ENCODE data around the gene SMYD5. TPM values are rescaled to one million over a fixed set of nuclear protein-coding genes. Genes with fewer than 3 reads are reported as not detected.

Gene SMYD5
- total and polyA plus RNA-seq, 8 donors, result 12.1 to 46.2 (median 34.0) TPM

DNA sequence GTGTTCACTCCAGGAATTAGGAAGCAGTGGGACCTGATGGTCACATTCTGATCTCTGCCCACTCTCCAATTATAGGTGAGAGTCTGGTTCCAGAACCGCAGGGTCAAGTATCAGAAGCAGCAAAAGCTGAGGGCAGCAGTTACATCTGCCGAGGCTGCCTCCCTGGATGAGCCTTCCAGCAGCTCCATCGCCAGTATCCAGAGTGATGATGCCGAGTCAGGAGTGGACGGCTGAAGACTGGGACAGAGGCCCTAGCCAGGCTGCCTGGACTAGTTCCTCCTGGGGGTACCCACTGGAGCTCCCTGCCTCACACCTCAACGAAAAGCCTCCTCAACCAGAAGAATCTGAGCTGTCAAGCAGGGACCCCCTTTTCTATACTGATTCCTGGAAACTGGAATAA lies 3.3 kb upstream of the SMYD5 start:
- Histone ChIP-seq H3K27ac (no peak overlapping the region), H3K9me3 (no peaks in the 10 kb centered on the region), H3K36me3 (no peaks in the 10 kb centered on the region), H3K27me3 (peaks cover 0 to 3% of the 10 kb centered on the region in 2 donors), H3K4me3 (no peak overlapping the region), H3K4me1 (peaks cover 7 to 20% of the 10 kb centered on the region in 2 donors)
- DNase-seq (no peak), ATAC-seq (no peak)
- intact Hi-C loops (cut with DNase I), result no loop called here
- TF ChIP-seq, protein P1, sequence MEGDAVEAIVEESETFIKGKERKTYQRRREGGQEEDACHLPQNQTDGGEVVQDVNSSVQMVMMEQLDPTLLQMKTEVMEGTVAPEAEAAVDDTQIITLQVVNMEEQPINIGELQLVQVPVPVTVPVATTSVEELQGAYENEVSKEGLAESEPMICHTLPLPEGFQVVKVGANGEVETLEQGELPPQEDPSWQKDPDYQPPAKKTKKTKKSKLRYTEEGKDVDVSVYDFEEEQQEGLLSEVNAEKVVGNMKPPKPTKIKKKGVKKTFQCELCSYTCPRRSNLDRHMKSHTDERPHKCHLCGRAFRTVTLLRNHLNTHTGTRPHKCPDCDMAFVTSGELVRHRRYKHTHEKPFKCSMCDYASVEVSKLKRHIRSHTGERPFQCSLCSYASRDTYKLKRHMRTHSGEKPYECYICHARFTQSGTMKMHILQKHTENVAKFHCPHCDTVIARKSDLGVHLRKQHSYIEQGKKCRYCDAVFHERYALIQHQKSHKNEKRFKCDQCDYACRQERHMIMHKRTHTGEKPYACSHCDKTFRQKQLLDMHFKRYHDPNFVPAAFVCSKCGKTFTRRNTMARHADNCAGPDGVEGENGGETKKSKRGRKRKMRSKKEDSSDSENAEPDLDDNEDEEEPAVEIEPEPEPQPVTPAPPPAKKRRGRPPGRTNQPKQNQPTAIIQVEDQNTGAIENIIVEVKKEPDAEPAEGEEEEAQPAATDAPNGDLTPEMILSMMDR (IDR thresholded peaks at IDR 0.05), result no peak

DNA sequence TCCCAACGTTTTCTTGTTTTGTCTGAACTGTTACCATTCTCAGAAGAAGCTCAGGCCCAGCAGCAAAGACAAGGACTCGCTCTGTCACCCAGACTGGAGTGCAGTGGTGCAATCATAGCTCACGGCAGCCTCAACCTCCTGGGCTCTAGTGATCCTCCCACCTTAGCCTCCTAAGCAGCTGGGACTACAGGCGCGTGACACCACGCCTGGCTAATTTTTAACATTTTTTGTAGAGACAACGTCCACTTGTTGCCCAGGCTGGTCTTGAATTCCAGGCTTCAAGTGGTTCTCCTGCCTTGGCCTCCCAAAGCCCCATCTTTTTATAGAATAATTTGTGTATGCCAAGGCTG lies 2.0 kb upstream of the SMYD5 start:
- intact Hi-C loops (cut with DNase I), result no loop called here
- ATAC-seq (no peak), DNase-seq (no peak)
- Histone ChIP-seq H3K9me3 (no peaks in the 10 kb centered on the region), H3K36me3 (no peaks in the 10 kb centered on the region), H3K27ac (no peak overlapping the region), H3K4me1 (peaks cover 7 to 21% of the 10 kb centered on the region in 2 donors), H3K4me3 (no peak overlapping the region), H3K27me3 (no peaks in the 10 kb centered on the region)
- TF ChIP-seq, protein P1 (IDR thresholded peaks at IDR 0.05), result no peak

DNA sequence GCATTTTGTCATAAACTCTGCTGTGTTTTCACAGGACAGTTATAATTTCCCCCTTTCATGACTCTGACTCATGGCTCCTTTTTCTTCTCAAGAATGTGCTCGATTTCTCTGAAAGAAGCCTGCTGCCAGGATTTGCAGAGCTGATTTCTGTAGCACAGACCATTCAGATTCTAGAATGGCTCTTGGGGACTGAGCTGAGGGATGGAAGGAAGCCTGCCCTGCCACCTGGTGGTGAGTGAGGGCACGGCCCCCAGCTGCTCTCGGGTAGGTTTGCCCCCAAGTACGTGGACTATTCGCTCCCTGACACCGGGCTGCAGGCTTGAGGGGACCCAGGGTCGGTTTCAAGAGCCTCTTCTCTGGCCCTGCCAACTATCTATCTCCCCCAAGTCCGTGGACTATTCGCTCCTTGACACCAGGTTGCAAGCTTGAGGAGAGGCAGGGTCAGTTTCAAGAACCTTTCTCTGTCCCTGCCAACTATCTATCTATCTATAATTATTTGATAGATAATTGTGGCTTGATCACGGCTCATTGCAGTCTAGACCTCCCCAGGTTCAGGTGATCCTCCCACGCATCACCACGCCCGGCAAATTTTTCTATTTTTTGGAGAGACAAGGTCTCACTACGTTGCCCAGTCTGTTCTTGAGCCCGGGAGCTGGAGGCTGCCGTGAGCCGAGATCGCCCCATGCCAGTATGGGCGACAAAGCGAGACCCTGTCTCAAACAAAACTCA lies 1.4 kb upstream of the SMYD5 start:
- ATAC-seq, result peak; percentile 82
- H3K27me3 ChIP-seq, result no peaks in the 10 kb centered on the region
- TF ChIP-seq, protein P1 (IDR thresholded peaks at IDR 0.05), result peak; percentile 87 to 95
- no peaks in the 10 kb centered on the region for H3K9me3 ChIP-seq
- H3K4me3 ChIP-seq, result no peak overlapping the region
- DNase-seq, result peak in 3 of 4 donors; percentile 66 to 88 (median 73)
- H3K4me1 ChIP-seq, result peaks cover 7 to 21% of the 10 kb centered on the region in 2 donors
- no peak overlapping the region for H3K27ac ChIP-seq
- intact Hi-C loops (cut with DNase I), result no loop called here
- H3K36me3 ChIP-seq, result no peaks in the 10 kb centered on the region

DNA sequence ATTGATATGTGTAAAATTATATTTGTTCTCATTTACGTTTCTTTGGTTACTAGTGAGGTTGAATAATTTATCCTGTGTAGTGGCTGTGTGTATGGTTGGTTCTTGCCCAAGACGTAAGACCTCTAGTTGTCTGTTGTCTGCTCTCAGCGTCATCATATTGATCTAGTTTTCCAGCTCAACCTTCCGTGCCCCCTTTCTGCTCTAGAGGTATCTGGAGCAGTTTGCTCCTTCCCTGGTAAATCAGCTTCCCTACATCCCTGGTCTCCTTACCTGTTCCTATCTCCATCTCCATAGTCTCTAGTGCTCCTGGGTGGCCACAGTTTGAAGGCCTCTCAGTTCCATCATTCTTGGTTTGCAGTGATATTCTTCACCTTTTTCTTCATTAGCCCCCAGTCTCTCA lies 1.2 kb downstream of the SMYD5 start:
- no peak overlapping the region for H3K4me3 ChIP-seq
- intact Hi-C loops (cut with DNase I), result no loop called here
- TF ChIP-seq, protein P1 (IDR thresholded peaks at IDR 0.05), result no peak

DNA sequence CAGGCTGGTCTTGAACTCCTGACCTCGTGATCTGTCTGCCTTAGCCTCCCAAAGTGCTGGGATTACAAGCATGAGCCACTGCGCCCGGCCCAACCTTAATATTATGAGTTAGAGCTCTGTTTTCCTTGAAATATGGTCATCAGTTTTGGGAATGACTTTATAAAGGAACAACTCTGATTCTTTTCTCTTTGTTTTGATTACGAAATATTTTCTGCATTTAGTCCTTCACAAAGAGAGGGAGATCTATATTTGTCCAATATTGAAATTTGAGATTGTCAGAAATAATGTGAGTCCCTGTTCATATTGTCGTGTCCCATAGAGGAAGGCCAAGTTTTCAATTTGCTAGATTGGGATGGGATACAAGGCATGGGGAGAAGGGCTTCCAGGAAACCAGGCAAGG lies 3.1 kb downstream of the SMYD5 start:
- H3K27me3 ChIP-seq, result no peaks in the 10 kb centered on the region
- no peak overlapping the region for H3K27ac ChIP-seq
- TF ChIP-seq, protein P1 (IDR thresholded peaks at IDR 0.05), result no peak
- ATAC-seq, result no peak
- peaks cover 7 to 21% of the 10 kb centered on the region in 2 donors for H3K4me1 ChIP-seq
- intact Hi-C loops (cut with DNase I), result no loop called here
- no peak for DNase-seq
- H3K9me3 ChIP-seq, result no peaks in the 10 kb centered on the region
- peaks cover 0 to 34% of the 10 kb centered on the region in 2 donors for H3K36me3 ChIP-seq
- H3K4me3 ChIP-seq, result no peak overlapping the region

More for the DNA sequence above, 1.2 kb downstream of the SMYD5 start:
- no peaks in the 10 kb centered on the region for H3K27me3 ChIP-seq
- peaks cover 0 to 15% of the 10 kb centered on the region in 2 donors for H3K36me3 ChIP-seq
- H3K27ac ChIP-seq, result no peak overlapping the region
- H3K9me3 ChIP-seq, result no peaks in the 10 kb centered on the region
- H3K4me1 ChIP-seq, result peaks cover 7 to 21% of the 10 kb centered on the region in 2 donors
- DNase-seq (no peak), ATAC-seq (no peak)
